GM18526 (cell line): ENCODE data around the gene ALDH3B1.

Experiments used
- POLR2A ChIP-seq: IDR thresholded peaks from 3 replicates; pipeline ENCODE4 v1.6.1; 2011; ENCODE audit not compliant: insufficient read length; ENCODE audit errors: extremely low read depth

ALDH3B1 gene

DNA sequence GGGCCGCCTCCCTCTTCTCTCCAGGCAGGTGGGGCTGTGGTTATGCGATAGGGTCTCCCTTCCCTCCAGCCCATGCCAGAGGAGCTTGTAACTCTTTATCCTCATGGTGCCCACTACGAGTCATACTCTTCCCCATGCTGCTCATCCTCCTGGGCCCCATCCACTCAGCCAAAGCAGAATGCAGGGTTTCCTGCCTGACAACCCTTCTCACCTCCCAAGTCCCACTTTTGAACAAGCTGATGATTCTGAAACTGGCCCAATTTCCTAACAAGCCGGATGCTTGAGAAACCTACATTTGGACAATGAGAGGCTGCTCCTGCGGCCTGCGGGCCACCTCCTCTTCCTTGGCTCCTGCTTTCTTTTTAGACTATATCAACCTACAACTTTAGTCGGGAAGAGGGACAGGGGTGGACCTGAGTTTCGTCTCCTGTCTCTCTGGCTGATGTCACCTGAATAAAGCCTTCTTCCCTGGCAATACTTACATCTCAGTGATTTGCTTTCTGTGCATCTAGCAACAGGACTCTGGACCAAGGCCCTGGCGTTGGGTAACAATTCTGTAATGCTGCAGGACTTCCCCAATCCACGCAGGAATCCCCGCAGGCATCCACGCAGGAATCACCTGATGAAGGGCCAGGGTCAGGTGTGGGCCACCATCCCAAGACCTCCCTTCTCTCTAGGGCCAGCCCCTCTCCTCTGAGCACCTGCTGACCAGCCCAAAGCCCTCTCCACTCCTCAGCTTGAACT is 18.8 kb downstream of the ALDH3B1 start:
- no peak for TF ChIP-seq POLR2A

GRCh38 chr11:68030318-68031143 is 20.4 kb downstream of the ALDH3B1 start, which contains the start of gene NDUFS8:
NDUFS8 (plus strand) TSS chr11:68030681; CDS start chr11:68032152, 1,471 bp downstream.
- peak; percentile 78 for TF ChIP-seq POLR2A

GRCh38 chr11:68031144-68031464 is 21.0 kb downstream of the ALDH3B1 start:
- no peak for TF ChIP-seq POLR2A

DNA sequence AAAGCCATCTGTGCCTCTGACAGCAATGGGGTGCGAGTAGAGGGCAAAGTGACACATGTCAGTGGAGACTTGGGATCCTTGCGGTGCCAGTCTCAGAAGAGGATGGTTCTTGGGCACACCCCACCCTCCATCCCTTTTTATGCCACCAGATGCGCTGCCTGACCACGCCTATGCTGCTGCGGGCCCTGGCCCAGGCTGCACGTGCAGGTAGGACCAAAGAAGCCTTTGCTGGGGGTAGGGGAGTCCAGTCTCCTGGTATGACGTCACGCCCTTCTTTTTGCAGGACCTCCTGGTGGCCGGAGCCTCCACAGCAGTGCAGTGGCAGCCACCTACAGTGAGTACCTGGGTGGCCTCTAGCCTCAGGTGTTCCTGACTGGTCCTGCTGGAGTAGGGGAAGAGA is 21.9 kb downstream of the ALDH3B1 start:
- TF ChIP-seq POLR2A, result no peak

DNA sequence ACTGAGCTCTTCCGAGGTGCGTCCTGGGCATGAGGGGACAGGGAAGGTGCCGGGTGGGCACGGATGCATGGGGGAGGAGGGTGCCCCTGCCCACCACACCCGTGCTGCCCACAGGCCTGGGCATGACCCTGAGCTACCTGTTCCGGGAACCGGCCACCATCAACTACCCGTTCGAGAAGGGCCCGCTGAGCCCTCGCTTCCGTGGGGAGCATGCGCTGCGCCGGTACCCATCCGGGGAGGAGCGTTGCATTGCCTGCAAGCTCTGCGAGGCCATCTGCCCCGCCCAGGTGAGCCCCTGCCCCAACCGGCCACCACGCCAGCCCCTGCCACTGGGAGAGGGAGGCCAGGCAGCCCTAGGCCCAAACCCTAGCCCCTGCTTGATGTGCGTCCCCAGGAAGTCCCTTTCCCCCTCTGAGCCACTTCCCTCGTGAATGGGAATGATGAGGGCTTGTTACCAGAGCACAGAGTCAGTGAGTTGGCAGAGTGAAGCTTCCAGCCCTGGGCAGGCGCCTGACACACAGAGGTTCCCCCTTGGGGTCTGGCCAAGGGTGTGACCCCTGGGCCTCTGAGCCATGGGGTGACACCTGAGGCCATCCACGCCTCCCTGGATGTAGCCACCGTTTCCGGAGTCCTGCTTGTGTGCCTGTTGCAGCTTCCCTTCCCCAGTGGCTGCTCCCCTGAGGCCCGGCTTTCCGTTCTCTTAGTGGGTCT is 23.0 kb downstream of the ALDH3B1 start:
- TF ChIP-seq POLR2A, result no peak

DNA sequence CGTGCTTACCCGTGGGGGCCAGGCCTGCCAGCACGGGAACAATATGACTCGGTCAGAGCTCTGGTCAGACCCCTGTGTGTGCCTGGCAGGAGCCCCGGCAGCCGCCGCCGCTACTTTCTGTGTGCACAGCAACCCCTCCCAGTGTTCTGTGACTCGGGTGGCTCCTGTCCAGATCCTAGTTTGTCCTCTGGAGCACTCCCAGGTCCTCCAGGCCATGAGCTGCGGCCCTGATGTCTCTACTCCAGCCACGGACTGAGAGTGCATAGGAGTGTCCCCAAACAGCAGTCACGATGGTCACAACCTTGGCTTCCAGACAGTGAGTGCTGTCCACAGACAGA is 23.6 kb downstream of the ALDH3B1 start:
- TF ChIP-seq POLR2A, result no peak

DNA sequence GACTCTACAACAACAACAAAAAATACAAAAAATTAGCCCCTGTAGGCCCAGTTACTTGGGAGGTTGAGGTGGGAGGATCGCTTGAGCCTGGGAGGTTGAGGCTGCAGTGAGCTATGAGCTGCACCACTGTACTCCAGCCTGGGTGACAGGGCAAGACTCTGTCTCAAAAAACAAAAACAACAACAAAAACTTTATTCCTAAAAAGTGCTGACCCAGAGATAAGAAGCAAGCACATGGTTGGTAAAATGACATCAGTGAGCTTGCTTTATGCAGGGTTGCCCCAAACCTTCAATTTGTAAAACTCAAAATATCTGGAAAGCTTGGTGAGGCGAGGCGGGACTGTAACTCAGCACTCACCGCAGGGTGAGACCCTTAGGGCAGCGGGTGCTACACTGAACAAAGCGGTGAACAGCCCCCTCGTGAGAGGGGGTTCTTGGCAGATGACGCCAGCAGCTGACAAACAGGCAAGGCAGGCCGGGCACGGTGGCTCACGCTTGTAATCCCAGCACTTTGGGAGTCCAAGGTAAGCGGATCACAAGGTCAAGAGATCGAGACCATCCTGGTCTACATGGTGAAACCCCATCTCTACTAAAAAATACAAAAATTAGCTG is 25.2 kb downstream of the ALDH3B1 start:
- no peak for TF ChIP-seq POLR2A

DNA sequence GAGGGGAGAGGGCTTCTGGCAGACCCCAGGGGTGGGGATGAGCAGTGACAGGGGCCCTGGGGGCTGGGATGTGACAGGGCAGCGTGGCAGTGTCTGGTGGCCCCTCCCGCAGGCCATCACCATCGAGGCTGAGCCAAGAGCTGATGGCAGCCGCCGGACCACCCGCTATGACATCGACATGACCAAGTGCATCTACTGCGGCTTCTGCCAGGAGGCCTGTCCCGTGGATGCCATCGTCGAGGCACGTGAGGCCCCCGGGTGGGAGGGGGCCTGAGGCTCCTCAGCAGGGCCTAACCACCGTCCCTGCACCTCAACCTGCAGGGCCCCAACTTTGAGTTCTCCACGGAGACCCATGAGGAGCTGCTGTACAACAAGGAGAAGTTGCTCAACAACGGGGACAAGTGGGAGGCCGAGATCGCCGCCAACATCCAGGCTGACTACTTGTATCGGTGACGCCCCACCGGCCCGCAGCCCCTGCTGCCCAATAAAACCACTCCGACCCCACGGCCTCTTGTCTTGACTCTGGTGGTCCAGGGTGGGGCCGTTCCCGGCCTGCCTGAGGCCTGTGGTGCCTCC is 26.1 kb downstream of the ALDH3B1 start:
- TF ChIP-seq POLR2A, result no peak

DNA sequence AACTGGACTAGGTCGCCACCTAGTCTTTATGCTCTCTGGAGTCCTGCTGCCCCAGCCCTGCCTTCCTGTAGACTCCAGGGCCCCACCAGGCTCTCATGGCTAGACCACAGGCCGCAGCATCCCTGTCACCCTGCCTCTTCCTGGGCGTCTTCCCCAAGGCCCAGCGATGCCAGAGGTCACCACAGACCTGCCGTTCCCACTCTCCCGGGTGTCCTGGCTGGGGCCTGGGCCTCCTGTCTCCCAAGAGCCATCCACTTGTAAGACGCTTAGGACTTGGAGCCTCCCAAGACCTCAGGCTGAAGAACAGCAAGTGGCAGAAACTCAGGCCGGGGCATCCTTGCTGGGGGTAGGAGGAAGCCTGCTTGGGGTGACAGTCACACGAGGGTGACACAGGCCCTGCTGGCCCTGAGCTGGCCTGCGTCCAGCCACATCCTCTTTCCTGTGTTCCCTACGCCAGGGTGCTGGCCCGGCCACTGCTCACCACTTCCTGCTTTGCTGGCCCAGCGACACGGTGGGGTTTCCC is 26.7 kb downstream of the ALDH3B1 start:
- no peak for TF ChIP-seq POLR2A

DNA sequence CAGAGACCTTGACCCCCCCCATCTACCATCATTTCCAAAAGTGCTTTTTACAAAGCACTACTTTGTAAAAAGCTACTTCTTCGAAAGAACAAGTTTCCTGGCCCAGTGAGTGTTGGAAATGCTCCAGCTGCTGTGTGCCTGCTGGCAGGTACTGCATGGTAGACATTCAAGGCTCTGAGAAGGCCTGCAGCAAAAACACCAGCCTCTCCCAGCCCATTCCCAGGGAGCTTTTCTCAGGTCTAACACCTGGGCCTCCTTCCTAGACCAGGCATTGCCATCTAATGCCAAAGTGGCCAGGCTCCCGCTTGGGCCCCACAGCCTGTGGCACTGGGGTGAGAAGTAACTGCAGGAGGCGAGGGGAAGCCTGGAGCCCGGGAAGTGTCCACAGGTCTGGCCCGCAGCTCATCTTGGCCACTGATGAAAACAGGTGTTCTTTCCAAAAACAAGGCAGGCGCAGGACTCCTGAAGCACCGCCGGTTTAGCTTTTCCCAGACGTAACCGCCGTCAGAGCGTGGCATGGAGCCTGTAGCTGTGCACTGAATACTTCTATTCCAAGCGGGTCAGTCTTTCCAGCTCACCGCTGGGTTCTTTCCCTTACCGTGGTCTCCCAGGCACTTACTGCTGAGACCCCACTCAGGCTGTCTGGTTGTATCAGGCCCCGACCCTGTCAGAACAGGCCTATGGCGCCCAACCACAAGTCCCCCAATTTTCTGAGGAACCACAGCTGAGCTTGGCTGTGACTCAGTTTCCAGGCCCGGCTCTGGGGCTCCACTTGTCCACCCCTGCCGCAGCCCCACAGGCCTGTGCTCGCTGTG is 27.5 kb downstream of the ALDH3B1 start:
- TF ChIP-seq POLR2A, result no peak

- TF ChIP-seq POLR2A, result no peak
Measured at GRCh38 chr11:68038226-68038717, 28.1 kb downstream of the ALDH3B1 start.

GRCh38 chr11:68038718-68039525 is 28.8 kb downstream of the ALDH3B1 start, which contains the start of gene TCIRG1:
TCIRG1 (plus strand) TSS chr11:68039025; CDS start chr11:68041272, 2,247 bp downstream.
- TF ChIP-seq POLR2A, result peak; percentile 91

- TF ChIP-seq POLR2A, result no peak
Measured at GRCh38 chr11:68039526-68040086, 29.5 kb downstream of the ALDH3B1 start.
